Measurements from ENCODE around the gene TBC1D7.

GRCh38 chr6:13261464-13261994 lies 66.8 kb downstream of the TBC1D7 start:
- TF ChIP-seq GATA3 (IDR thresholded peaks at IDR 0.05; ENCODE audit: low read depth, low read length) (no peak), GATA2 (IDR thresholded peaks at IDR 0.05; ENCODE audit: low read depth, low read length) (no peak)
